Measurements from ENCODE around the gene TOR3A. TPM values are rescaled to one million over a fixed set of nuclear protein-coding genes. Genes with fewer than 3 reads are reported as not detected.

TOR3A gene
- total and polyA plus RNA-seq, 2 of the 13 experiments (the other 11 are each of a cell fraction or from before 2014, with no cell fraction given): 14.7 to 28.4 TPM

DNA sequence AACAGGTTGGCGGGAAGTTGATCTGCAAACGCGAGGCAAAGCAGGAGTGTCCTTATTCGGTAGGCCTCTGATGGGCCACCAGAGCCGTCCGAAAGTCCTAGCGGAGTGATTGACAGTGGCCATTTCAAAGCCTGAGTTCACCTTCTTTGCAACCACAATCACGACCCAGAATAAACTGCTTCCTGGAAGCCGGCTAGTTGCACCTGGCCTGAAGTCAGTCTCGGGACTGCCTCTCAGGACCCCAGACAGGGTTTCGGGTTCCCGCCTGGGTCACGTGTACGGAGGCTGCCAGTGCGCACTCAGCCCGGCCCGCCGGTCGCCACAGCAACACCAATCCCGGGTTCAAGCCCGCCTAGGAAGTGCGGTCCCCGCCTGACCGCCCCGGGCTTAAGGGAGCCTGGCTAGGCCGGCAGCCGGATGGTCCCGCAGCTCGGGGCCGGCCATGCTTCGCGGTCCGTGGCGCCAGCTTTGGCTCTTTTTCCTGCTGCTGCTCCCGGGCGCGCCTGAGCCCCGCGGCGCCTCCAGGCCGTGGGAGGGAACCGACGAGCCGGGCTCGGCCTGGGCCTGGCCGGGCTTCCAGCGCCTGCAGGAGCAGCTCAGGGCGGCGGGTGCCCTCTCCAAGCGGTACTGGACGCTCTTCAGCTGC, at the start of gene TOR3A (continued):
- TF ChIP-seq, protein P1, sequence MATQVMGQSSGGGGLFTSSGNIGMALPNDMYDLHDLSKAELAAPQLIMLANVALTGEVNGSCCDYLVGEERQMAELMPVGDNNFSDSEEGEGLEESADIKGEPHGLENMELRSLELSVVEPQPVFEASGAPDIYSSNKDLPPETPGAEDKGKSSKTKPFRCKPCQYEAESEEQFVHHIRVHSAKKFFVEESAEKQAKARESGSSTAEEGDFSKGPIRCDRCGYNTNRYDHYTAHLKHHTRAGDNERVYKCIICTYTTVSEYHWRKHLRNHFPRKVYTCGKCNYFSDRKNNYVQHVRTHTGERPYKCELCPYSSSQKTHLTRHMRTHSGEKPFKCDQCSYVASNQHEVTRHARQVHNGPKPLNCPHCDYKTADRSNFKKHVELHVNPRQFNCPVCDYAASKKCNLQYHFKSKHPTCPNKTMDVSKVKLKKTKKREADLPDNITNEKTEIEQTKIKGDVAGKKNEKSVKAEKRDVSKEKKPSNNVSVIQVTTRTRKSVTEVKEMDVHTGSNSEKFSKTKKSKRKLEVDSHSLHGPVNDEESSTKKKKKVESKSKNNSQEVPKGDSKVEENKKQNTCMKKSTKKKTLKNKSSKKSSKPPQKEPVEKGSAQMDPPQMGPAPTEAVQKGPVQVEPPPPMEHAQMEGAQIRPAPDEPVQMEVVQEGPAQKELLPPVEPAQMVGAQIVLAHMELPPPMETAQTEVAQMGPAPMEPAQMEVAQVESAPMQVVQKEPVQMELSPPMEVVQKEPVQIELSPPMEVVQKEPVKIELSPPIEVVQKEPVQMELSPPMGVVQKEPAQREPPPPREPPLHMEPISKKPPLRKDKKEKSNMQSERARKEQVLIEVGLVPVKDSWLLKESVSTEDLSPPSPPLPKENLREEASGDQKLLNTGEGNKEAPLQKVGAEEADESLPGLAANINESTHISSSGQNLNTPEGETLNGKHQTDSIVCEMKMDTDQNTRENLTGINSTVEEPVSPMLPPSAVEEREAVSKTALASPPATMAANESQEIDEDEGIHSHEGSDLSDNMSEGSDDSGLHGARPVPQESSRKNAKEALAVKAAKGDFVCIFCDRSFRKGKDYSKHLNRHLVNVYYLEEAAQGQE (IDR thresholded peaks at IDR 0.05; ENCODE audit: borderline replicate concordance in 1 of 2, low read depth in 1 of 2, low read length in 2 of 2): no peak
- TF ChIP-seq ZNF547 (CRISPR knock-in tag; IDR thresholded peaks at IDR 0.05) (no peak; the same call in 1 of the 2 replicates), LCORL (IDR thresholded peaks at IDR 0.05) (no peak), LCORL (CRISPR knock-in tag; IDR thresholded peaks at IDR 0.05) (peak; percentile 74), THAP11 (CRISPR knock-in tag; IDR thresholded peaks at IDR 0.05) (peak; percentile 53), ZFP90 (CRISPR knock-in tag; IDR thresholded peaks at IDR 0.05; ENCODE audit: borderline replicate concordance) (peak; percentile 47; the same call in 1 of the 2 replicates), ZNF101 (CRISPR knock-in tag; IDR thresholded peaks at IDR 0.05; ENCODE audit: borderline replicate concordance, low read depth) (no peak), KDM1A (CRISPR knock-in tag; IDR thresholded peaks at IDR 0.05) (no peak), RFXANK (CRISPR knock-in tag; IDR thresholded peaks at IDR 0.05) (no peak)
- TF ChIP-seq, protein P2, sequence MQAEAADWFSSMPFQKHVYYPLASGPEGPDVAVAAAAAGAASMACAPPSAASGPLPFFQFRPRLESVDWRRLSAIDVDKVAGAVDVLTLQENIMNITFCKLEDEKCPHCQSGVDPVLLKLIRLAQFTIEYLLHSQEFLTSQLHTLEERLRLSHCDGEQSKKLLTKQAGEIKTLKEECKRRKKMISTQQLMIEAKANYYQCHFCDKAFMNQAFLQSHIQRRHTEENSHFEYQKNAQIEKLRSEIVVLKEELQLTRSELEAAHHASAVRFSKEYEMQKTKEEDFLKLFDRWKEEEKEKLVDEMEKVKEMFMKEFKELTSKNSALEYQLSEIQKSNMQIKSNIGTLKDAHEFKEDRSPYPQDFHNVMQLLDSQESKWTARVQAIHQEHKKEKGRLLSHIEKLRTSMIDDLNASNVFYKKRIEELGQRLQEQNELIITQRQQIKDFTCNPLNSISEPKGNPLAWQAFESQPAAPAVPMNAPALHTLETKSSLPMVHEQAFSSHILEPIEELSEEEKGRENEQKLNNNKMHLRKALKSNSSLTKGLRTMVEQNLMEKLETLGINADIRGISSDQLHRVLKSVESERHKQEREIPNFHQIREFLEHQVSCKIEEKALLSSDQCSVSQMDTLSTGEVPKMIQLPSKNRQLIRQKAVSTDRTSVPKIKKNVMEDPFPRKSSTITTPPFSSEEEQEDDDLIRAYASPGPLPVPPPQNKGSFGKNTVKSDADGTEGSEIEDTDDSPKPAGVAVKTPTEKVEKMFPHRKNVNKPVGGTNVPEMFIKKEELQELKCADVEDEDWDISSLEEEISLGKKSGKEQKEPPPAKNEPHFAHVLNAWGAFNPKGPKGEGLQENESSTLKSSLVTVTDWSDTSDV (CRISPR knock-in tag; IDR thresholded peaks at IDR 0.05): no peak
- TF ChIP-seq, protein P3, sequence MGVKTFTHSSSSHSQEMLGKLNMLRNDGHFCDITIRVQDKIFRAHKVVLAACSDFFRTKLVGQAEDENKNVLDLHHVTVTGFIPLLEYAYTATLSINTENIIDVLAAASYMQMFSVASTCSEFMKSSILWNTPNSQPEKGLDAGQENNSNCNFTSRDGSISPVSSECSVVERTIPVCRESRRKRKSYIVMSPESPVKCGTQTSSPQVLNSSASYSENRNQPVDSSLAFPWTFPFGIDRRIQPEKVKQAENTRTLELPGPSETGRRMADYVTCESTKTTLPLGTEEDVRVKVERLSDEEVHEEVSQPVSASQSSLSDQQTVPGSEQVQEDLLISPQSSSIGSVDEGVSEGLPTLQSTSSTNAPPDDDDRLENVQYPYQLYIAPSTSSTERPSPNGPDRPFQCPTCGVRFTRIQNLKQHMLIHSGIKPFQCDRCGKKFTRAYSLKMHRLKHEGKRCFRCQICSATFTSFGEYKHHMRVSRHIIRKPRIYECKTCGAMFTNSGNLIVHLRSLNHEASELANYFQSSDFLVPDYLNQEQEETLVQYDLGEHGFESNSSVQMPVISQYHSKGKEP (CRISPR knock-in tag; IDR thresholded peaks at IDR 0.05): no peak
- TF ChIP-seq, protein P4, sequence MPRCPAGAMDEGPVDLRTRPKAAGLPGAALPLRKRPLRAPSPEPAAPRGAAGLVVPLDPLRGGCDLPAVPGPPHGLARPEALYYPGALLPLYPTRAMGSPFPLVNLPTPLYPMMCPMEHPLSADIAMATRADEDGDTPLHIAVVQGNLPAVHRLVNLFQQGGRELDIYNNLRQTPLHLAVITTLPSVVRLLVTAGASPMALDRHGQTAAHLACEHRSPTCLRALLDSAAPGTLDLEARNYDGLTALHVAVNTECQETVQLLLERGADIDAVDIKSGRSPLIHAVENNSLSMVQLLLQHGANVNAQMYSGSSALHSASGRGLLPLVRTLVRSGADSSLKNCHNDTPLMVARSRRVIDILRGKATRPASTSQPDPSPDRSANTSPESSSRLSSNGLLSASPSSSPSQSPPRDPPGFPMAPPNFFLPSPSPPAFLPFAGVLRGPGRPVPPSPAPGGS (CRISPR knock-in tag; IDR thresholded peaks at IDR 0.05): no peak
- TF ChIP-seq, protein P5, sequence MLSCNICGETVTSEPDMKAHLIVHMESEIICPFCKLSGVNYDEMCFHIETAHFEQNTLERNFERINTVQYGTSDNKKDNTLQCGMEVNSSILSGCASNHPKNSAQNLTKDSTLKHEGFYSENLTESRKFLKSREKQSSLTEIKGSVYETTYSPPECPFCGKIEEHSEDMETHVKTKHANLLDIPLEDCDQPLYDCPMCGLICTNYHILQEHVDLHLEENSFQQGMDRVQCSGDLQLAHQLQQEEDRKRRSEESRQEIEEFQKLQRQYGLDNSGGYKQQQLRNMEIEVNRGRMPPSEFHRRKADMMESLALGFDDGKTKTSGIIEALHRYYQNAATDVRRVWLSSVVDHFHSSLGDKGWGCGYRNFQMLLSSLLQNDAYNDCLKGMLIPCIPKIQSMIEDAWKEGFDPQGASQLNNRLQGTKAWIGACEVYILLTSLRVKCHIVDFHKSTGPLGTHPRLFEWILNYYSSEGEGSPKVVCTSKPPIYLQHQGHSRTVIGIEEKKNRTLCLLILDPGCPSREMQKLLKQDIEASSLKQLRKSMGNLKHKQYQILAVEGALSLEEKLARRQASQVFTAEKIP (CRISPR knock-in tag; IDR thresholded peaks at IDR 0.05; ENCODE audit: borderline replicate concordance): no peak
- TF ChIP-seq, protein P6, sequence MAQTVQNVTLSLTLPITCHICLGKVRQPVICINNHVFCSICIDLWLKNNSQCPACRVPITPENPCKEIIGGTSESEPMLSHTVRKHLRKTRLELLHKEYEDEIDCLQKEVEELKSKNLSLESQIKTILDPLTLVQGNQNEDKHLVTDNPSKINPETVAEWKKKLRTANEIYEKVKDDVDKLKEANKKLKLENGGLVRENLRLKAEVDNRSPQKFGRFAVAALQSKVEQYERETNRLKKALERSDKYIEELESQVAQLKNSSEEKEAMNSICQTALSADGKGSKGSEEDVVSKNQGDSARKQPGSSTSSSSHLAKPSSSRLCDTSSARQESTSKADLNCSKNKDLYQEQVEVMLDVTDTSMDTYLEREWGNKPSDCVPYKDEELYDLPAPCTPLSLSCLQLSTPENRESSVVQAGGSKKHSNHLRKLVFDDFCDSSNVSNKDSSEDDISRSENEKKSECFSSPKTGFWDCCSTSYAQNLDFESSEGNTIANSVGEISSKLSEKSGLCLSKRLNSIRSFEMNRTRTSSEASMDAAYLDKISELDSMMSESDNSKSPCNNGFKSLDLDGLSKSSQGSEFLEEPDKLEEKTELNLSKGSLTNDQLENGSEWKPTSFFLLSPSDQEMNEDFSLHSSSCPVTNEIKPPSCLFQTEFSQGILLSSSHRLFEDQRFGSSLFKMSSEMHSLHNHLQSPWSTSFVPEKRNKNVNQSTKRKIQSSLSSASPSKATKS (CRISPR knock-in tag; IDR thresholded peaks at IDR 0.05): no peak

All from HepG2 (cell line).